GM23338 (cell line): ENCODE measurements around the gene RPL7A. TPM values are rescaled to one million over a fixed set of nuclear protein-coding genes. Genes with fewer than 3 reads are reported as not detected.

Experiments
- ATAC-seq: fragments of 200-7000 bp; cut with Tn5 transposase; 3 replicates; pipeline ENCODE4 v1.9.1; 2020
- DNase-seq: peaks from one replicate; pipeline ENCODE4 v3.0.0-alpha.2; 2015; ENCODE audit warnings: low spot score
- H2AFZ ChIP-seq: fragments of 200-600 bp; sonication (generic); 2 replicates; pipeline ENCODE4 v1.8.0; 2016; ENCODE audit warnings: antibody characterized with exemption, mild to moderate bottlenecking, moderate library complexity
- H3F3A ChIP-seq: fragments of 200-600 bp; sonication (generic); replicated peaks from 2 replicates; pipeline ENCODE4 v1.8.0; 2017; ENCODE audit warnings: antibody characterized with exemption, mixed run types, low read depth
- H3K27ac ChIP-seq: fragments of 200-600 bp; sonication (generic); 2 replicates; pipeline ENCODE4 v1.6.1; 2016; ENCODE audit warnings: low read depth
- H3K27me3 ChIP-seq: fragments of 200-600 bp; sonication (generic); 2 replicates; pipeline ENCODE4 v1.8.0; 2016; ENCODE audit warnings: mild to moderate bottlenecking, mixed run types, moderate library complexity; ENCODE audit not compliant: insufficient read depth
- H3K36me3 ChIP-seq: fragments of 200-600 bp; sonication (generic); 2 replicates; pipeline ENCODE4 v1.8.0; 2016; ENCODE audit warnings: mild to moderate bottlenecking; ENCODE audit not compliant: insufficient read depth
- H3K4me1 ChIP-seq: fragments of 200-600 bp; sonication (generic); 2 replicates; pipeline ENCODE4 v1.8.0; 2016; ENCODE audit warnings: mild to moderate bottlenecking, moderate library complexity; ENCODE audit not compliant: insufficient read depth
- H3K4me2 ChIP-seq: fragments of 200-600 bp; sonication (generic); 2 replicates; pipeline ENCODE4 v1.7.1; 2017; ENCODE audit warnings: mixed run types
- H3K4me3 ChIP-seq: fragments of 200-600 bp; sonication (generic); 2 replicates; pipeline ENCODE4 v1.6.1; 2016; ENCODE audit warnings: mixed run types
- H3K79me2 ChIP-seq: fragments of 200-600 bp; sonication (generic); replicated peaks from 2 replicates; pipeline ENCODE4 v1.8.0; 2017; ENCODE audit warnings: mild to moderate bottlenecking; ENCODE audit not compliant: insufficient read depth
- H3K9me2 ChIP-seq: fragments of 200-600 bp; sonication (generic); 2 replicates; pipeline ENCODE4 v1.8.0; 2017; ENCODE audit not compliant: insufficient read depth
- H4K20me1 ChIP-seq: fragments of 200-600 bp; sonication (generic); replicated peaks from 2 replicates; pipeline ENCODE4 v1.8.0; 2017; ENCODE audit warnings: mild to moderate bottlenecking; ENCODE audit not compliant: insufficient read depth
- H3K27ac Mint-ChIP-seq: 2 replicates; pipeline ENCODE4 v1.8.0; 2020; ENCODE audit warnings: inconsistent platforms, mild to moderate bottlenecking, moderate library complexity, mixed read lengths
- H3K27me3 Mint-ChIP-seq: 3 replicates; pipeline ENCODE4 v1.8.0; 2022; ENCODE audit warnings: low read depth, mild to moderate bottlenecking, moderate library complexity, mixed read lengths, inconsistent platforms; ENCODE audit not compliant: insufficient read depth, poor library complexity
- H3K36me3 Mint-ChIP-seq: 3 replicates; pipeline ENCODE4 v1.8.0; 2021; ENCODE audit warnings: low read depth, mild to moderate bottlenecking, inconsistent platforms, moderate library complexity, mixed read lengths
- H3K4me1 Mint-ChIP-seq: 3 replicates; pipeline ENCODE4 v1.8.0; 2020; ENCODE audit warnings: mild to moderate bottlenecking, inconsistent platforms, mixed read lengths
- H3K4me3 Mint-ChIP-seq: 3 replicates; pipeline ENCODE4 v1.8.0; 2021; ENCODE audit warnings: moderate library complexity, mild to moderate bottlenecking, inconsistent platforms, mixed read lengths
- H3K9me3 Mint-ChIP-seq: 3 replicates; pipeline ENCODE4 v1.8.0; 2020; ENCODE audit warnings: moderate library complexity, mild to moderate bottlenecking, inconsistent platforms, mixed read lengths
- CREB1 ChIP-seq: fragments of 250-450 bp; sonication (Bioruptor Pico); IDR thresholded peaks from 2 replicates; pipeline ENCODE4 v1.5.0; 2020; ENCODE audit warnings: low read depth, mild to moderate bottlenecking, moderate library complexity
- CTCF ChIP-seq, 2 experiments: fragments of 200-600 bp in 1 of 2; sonication (generic) in 1 of 2; conservative IDR thresholded peaks; 2 replicates each; pipeline versions ENCODE4 v1.5.1 to v1.6.1; 2016 to 2017; ENCODE audit warnings: antibody characterized with exemption in 2 of 2, low read depth in 2 of 2, mild to moderate bottlenecking in 2 of 2, moderate library complexity in 1 of 2
- ZNF331 ChIP-seq: fragments of 250-450 bp; sonication (Bioruptor Pico); IDR thresholded peaks from 2 replicates; pipeline ENCODE4 v1.5.0; 2020; ENCODE audit warnings: low read depth, mild to moderate bottlenecking, moderate library complexity
- ZNF462 ChIP-seq: fragments of 250-450 bp; sonication (Bioruptor Pico); IDR thresholded peaks from 2 replicates; pipeline ENCODE4 v1.5.0; 2020; ENCODE audit warnings: mild to moderate bottlenecking, moderate library complexity
- polyA plus RNA-seq: library from polyadenylated mRNA; unstranded; fragments of >200 nt; fragmentation: Nextera tagmentation; extraction: Ambion mirVana; gene quantifications from 2 replicates; pipeline ENCODE4 v1.2.1, GENCODE V29; 2016
- total RNA-seq: library from RNA; depleted of rRNA; stranded (reverse); fragments of >200 nt; shearing (Covaris generic); gene quantifications from 2 replicates; pipeline ENCODE4 v1.2.3, GENCODE V29; 2014

Gene RPL7A
- total and polyA plus RNA-seq, 2 experiments from 2014 or later: 1,644 to 2,020 TPM

- Mint-ChIP-seq H3K4me3 (no peak overlapping the region), H3K36me3 (peaks cover 7% of the 10 kb centered on the region; the same call in 1 of the 3 replicates), H3K9me3 (peaks cover 14% of the 10 kb centered on the region; the same call in 2 of the 3 replicates), H3K27ac (no peak overlapping the region), H3K27me3 (peaks cover 29% of the 10 kb centered on the region), H3K4me1 (peaks cover 7% of the 10 kb centered on the region; the same call in 2 of the 3 replicates)
- Histone ChIP-seq H4K20me1 (peaks cover 16% of the 10 kb centered on the region), H3K4me2 (no peak overlapping the region), H2AFZ (no peak overlapping the region), H3F3A (no peaks in the 10 kb centered on the region), H3K4me1 (peaks cover 10% of the 10 kb centered on the region; the same call in 1 of the 2 replicates), H3K36me3 (no peaks in the 10 kb centered on the region), H3K79me2 (peaks cover 21% of the 10 kb centered on the region), H3K4me3 (no peak overlapping the region), H3K9me2 (peaks cover 11% of the 10 kb centered on the region; the same call in 1 of the 2 replicates), H3K27ac (no peak overlapping the region), H3K27me3 (peaks cover 13% of the 10 kb centered on the region)
- ATAC-seq (no peak), DNase-seq (no peak)
- TF ChIP-seq ZNF331 (CRISPR knock-in tag) (no peak), CTCF (conservative IDR thresholded peaks at IDR 0.05; ENCODE audit: low read depth in 2 of 2) (no peak), CREB1 (CRISPR knock-in tag) (no peak), ZNF462 (CRISPR knock-in tag) (no peak)
Observed at GRCh38 chr9:133378408-133378962, 30.5 kb downstream of the RPL7A start.
